ENCODE results near the gene BOK.
"Not testable (repeated sequence)": the region's sequence is repeated elsewhere in the genome, so short reads cannot be mapped to it uniquely, and the experiment has no call there.

The BOK gene

GRCh38 chr2:241559323-241560161 is 997 bp downstream of the BOK start:
- no peak for DNase-seq

- no peak for DNase-seq
Measured at GRCh38 chr2:241560162-241560882, 1.8 kb downstream of the BOK start.

- DNase-seq, result no peak
Measured at GRCh38 chr2:241560883-241561474, 2.4 kb downstream of the BOK start.

GRCh38 chr2:241561832-241562231 is 3.3 kb downstream of the BOK start:
- DNase-seq, result no peak

DNA sequence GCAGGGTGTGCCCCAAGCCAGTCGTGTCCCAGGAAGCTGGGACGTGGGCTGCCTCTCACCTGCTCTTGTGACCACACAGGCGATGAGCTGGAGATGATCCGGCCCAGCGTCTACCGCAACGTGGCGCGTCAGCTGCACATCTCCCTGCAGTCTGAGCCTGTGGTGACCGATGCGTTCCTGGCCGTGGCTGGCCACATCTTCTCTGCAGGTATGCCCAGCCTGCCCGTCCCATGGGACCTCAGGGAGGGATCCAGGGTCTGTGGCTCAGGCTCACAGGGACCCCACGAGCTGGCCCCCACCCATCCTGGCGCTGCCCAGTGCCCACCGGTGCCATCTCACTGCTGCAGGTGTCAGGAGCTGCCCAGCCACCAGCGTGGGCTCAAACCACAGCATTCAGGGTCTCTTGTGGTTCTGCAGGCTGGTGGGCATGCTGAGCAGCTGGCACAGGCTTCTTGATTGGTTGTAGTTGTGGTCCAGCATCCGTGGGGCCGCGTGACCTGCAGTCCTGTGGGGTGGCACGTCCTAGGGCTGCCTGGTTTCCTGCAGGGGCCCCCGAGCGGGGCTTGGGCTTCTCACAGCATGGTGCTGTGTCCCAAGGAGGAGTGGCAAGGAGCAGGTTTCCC is 3.8 kb downstream of the BOK start:
- DNase-seq, result no peak

GRCh38 chr2:241563031-241563507 is 4.5 kb downstream of the BOK start:
- no peak for DNase-seq

GRCh38 chr2:241563571-241563980 is 5.0 kb downstream of the BOK start:
- no peak for DNase-seq

GRCh38 chr2:241563981-241564595 is 5.5 kb downstream of the BOK start:
- DNase-seq, result no peak

- no peak for DNase-seq
Measured at GRCh38 chr2:241564596-241565410, 6.3 kb downstream of the BOK start.

GRCh38 chr2:241565411-241565810 is 6.9 kb downstream of the BOK start:
- no peak for DNase-seq

DNA sequence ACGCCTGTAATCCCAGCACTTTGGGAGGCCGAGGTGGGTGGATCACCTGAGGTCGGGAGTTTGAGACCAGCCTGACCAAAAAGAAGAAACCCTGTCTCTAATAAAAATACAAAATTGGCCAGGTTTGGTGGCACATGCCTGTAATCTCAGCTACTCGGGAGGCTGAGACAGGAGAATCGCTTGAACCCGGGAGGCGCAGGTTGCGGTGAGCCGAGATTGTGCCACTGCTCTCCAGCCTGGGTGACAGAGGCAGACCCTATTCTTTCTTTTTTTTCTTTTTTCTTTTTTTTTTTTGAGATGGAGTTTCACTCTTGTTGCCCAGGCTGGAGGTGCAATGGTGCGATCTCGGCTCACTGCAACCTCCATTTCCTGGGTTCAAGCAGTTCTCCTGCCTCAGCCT is 7.5 kb downstream of the BOK start:
- DNase-seq, result not testable (repeated sequence)

GRCh38 chr2:241566468-241566867 is 7.9 kb downstream of the BOK start:
- no peak for DNase-seq

DNA sequence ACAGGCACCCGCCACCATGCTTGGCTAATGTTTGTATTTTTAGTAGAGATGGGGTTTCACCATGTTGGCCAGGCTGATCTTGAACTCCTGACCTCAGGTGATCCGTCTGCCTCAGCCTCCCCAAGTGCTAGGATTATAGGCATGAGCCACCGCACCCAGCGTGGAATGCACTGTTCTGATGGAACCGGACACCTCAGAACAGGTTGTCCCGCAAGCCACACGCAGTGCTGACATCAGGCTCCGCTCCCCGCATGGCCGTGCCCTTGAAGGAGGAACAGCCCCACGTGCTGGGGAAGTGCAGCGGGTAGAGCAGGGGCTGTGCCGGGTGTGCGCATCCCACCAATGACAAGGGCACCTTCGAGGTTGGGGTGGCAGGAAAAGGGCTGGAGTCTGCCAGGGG is 8.7 kb downstream of the BOK start:
- not testable (repeated sequence) for DNase-seq

- DNase-seq, result no peak
Measured at GRCh38 chr2:241567776-241568175, 9.2 kb downstream of the BOK start.

DNA sequence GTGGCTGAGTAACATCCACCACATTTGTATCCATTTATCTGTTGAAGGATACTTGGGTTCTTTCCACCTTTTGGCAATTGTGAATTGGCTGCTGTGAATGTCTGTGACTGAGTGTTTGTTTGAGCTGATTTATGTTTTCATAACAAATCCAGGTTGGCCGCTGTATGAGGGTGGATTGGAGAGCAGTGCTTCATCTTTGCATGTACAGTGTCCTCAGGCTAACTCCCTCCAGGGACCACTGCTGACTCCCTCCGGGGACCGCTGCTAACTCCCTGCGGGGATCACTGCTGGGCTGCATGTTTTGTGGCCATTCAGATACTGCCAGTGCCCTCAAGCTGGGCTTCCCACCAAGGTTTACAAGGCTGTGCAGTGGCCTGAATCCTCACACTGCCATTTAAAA is 10.2 kb downstream of the BOK start:
- no peak for DNase-seq

- no peak for DNase-seq
Measured at GRCh38 chr2:241569831-241570281, 11.3 kb downstream of the BOK start.

GRCh38 chr2:241570961-241571581 is 12.5 kb downstream of the BOK start:
- DNase-seq, result no peak

DNA sequence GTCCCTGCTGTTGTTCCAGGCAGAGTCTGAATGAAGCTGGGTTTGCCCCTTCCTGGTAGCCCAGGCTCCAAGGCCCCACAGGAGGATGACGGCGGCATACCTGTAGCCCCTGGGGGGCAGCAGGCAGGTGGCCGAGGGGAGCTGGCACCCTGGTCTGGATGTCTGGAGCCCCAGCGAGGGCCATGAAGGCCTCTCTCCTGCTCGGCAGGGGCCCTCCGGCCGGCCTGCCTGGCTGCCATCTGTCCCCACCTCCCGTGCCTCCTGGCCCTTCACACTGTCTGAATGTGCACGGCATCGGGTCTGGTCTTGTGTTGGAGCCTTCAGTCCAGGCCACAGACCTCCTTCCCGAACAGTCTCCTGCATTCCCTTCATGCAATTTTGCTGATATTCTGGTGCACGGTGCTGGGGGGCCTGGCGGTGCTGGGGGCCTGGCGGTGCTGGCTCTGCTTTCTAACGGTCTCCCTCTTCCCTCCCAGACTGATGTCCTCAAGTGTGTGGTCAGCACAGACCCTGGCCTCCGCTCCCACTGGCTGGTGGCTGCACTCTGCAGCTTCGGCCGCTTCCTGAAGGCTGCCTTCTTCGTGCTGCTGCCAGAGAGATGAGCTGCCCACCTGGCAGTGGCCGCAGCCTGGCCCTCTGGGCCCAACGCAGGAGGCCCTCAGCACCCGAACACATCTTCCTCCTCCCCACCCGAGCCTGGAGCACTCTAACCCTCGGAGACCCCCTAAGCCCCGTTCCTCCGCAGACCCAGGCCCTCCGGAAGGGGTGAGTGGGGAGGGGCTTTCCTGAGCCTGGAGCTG is 13.5 kb downstream of the BOK start:
- DNase-seq, result no peak

DNA sequence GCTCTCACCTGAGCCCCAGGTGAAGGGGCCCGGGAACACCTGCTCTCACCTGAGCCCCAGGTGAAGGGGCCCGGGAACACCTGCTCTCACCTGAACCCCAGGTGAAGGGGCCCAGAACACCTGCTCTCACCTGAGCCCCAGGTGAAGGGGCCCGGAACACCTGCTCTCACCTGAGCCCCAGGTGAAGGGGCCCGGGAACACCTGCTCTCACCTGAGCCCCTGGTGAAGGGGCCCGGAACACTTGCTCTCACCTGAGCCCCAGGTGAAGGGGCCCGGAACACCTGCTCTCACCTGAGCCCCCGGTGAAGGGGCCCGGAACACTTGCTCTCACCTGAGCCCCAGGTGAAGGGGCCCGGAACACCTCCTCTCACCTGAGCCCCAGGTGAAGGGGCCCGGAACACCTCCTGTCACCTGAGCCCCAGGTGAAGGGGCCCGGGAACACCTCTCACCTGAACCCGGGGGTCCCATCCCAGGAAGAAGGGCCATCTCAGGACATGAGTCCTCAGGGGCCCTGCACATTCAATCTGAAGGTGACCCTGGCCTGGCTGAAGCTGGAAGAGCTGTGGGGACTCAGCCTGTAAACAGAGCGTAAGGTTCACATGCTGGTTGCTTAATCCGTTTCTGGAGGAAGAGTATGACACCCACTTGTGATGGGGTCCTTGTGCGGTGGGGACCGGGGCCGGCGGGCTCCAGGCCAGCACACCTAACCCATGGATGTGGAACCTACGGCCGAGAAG is 14.5 kb downstream of the BOK start:
- not testable (repeated sequence) for DNase-seq

GRCh38 chr2:241573741-241574140 is 15.2 kb downstream of the BOK start:
- no peak for DNase-seq

Data from effector CD4-positive, alpha-beta T cell (primary cell).